ENCODE results near the gene FAM50A.
"Not testable (repeated sequence)": the region's sequence is repeated elsewhere in the genome, so short reads cannot be mapped to it uniquely, and the experiment has no call there.

Gene FAM50A

DNA sequence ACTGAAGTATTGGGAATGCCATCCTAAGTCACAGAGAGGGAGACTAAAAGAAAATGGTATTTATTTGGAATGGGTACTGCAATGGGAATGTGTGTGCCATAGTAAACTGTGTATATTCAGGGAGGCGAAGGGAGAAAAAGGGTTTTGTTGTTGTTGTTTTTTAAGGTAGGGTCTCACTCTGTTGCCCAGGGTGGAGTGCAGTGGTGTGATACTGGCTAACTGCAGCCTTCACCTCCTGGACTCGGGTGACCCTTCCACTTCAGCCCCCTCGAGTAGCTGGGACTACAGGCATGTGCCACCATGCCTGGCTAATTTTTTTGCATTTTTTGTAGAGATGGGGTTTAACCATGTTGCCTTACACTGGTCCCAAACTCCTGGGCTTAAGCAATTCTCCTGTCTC, 50.8 kb downstream of the FAM50A start:
- H3K4me3 ChIP-seq (ENCODE audit: low read depth, low read length) = no peak overlapping the region

DNA sequence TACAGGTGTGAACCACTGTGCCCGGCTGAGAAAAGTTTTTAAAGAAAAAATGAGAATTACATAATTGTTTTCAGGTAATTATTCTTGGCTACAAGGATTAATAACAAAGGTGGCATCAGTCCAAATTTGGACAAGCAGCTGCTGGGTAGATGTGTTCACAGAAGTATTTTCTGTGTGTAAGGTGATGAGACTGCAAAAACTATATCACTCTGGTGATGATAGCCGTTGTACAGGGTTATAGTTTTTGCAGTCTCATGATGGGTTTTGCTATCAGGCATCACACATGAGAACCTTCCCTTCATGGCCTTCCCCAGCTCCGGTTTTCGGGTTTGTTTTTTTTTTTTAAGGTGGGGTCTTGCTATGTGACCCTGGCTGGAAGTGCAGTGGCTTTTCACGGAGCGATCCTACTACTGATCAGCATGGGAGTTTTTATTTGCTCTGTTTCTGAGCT, 51.6 kb downstream of the FAM50A start:
- TF ChIP-seq, protein P1, sequence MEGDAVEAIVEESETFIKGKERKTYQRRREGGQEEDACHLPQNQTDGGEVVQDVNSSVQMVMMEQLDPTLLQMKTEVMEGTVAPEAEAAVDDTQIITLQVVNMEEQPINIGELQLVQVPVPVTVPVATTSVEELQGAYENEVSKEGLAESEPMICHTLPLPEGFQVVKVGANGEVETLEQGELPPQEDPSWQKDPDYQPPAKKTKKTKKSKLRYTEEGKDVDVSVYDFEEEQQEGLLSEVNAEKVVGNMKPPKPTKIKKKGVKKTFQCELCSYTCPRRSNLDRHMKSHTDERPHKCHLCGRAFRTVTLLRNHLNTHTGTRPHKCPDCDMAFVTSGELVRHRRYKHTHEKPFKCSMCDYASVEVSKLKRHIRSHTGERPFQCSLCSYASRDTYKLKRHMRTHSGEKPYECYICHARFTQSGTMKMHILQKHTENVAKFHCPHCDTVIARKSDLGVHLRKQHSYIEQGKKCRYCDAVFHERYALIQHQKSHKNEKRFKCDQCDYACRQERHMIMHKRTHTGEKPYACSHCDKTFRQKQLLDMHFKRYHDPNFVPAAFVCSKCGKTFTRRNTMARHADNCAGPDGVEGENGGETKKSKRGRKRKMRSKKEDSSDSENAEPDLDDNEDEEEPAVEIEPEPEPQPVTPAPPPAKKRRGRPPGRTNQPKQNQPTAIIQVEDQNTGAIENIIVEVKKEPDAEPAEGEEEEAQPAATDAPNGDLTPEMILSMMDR (IDR thresholded peaks at IDR 0.05; ENCODE audit: low read depth, low read length) = no peak
- H3K4me3 ChIP-seq (ENCODE audit: low read depth, low read length) = no peak overlapping the region

More for the DNA sequence above, 50.8 kb downstream of the FAM50A start:
- TF ChIP-seq, protein P1 (IDR thresholded peaks at IDR 0.05; ENCODE audit: low read depth, low read length) = no peak

DNA sequence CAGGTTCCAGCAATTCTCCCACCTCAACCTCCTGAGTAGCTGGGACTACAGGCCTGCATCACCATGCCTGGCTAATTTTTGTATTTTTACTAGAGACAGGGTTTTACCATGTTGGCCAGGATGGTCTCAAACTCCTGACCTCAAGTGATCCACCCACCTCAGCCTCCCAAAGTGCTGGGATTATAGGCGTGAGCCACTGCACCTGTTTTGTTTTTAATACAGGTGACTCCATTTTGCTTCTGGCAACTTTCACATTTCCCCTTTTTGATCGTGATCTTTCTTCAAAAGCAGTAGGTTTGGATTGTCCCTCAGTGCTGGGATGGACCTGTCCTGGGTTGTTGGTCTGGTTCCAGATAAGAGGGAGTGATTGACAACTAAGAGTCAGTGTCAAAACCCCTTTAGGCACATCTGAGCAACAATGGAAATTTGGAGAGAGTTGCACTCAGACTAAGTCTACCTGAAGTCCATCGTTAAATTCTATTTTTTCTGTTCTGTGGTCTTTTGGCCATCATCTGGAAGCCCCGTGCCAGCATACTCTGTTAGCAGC, 52.7 kb downstream of the FAM50A start:
- H3K4me3 ChIP-seq (ENCODE audit: low read depth, low read length) = not testable (repeated sequence)
